KMS-11 (cell line): ENCODE measurements around the gene SCGB1D1.
"Not testable (repeated sequence)": the region's sequence is repeated elsewhere in the genome, so short reads cannot be mapped to it uniquely, and the experiment has no call there.

Source experiments
- H2AFZ ChIP-seq: fragments of 200-600 bp; sonication (generic); 2 replicates; pipeline ENCODE4 v1.6.1; 2016; ENCODE audit warnings: antibody characterized with exemption, mixed run types, low read depth
- H3K27ac ChIP-seq: fragments of 200-600 bp; sonication (generic); 2 replicates; pipeline ENCODE4 v1.6.1; 2016; ENCODE audit warnings: mild to moderate bottlenecking, mixed run types
- H3K27me3 ChIP-seq: fragments of 200-600 bp; sonication (generic); 2 replicates; pipeline ENCODE4 v1.6.1; 2017; ENCODE audit warnings: mild to moderate bottlenecking, low read depth, mixed run types, moderate library complexity; ENCODE audit not compliant: insufficient read depth
- H3K36me3 ChIP-seq: fragments of 200-600 bp; sonication (generic); 2 replicates; pipeline ENCODE4 v1.6.1; 2017; ENCODE audit warnings: mild to moderate bottlenecking, mixed run types; ENCODE audit not compliant: insufficient read depth
- H3K4me1 ChIP-seq: fragments of 200-600 bp; sonication (generic); 2 replicates; pipeline ENCODE4 v1.6.1; 2016; ENCODE audit warnings: mild to moderate bottlenecking, low read depth, mixed run types; ENCODE audit not compliant: poor library complexity, severe bottlenecking
- H3K4me2 ChIP-seq: fragments of 200-600 bp; sonication (generic); 2 replicates; pipeline ENCODE4 v1.7.0; 2016; ENCODE audit warnings: mild to moderate bottlenecking, mixed run types
- H3K4me3 ChIP-seq: fragments of 200-600 bp; sonication (generic); IDR thresholded peaks from 2 replicates; pipeline ENCODE4 v1.6.1; 2017; ENCODE audit warnings: low read depth, low read length, mixed read lengths; ENCODE audit not compliant: insufficient read depth
- H3K79me2 ChIP-seq: fragments of 200-600 bp; sonication (generic); 2 replicates; pipeline ENCODE4 v1.6.1; 2016; ENCODE audit warnings: low read depth, mixed run types; ENCODE audit not compliant: insufficient read depth
- H3K9ac ChIP-seq: fragments of 200-600 bp; sonication (generic); 2 replicates; pipeline ENCODE4 v1.6.1; 2016; ENCODE audit warnings: mild to moderate bottlenecking, mixed run types
- H4K20me1 ChIP-seq: fragments of 200-600 bp; sonication (generic); 2 replicates; pipeline ENCODE4 v1.6.1; 2016; ENCODE audit warnings: mild to moderate bottlenecking, mixed run types; ENCODE audit not compliant: insufficient read depth
- CTCF ChIP-seq: fragments of 200-600 bp; sonication (generic); conservative IDR thresholded peaks from 2 replicates; pipeline ENCODE4 v1.6.1; 2017; ENCODE audit warnings: low read depth, mild to moderate bottlenecking, antibody characterized with exemption, low read length, moderate library complexity, mixed read lengths

SCGB1D1 gene

GRCh38 chr11:62202910-62203309 is 12.9 kb downstream of the SCGB1D1 start:
- H3K27me3 ChIP-seq: no peaks in the 10 kb centered on the region
- no peak overlapping the region for H3K4me2 ChIP-seq
- no peak overlapping the region for H3K4me3 ChIP-seq
- no peak overlapping the region for H2AFZ ChIP-seq
- no peaks in the 10 kb centered on the region for H3K36me3 ChIP-seq
- TF ChIP-seq CTCF: no peak
- no peaks in the 10 kb centered on the region for H3K79me2 ChIP-seq
- H3K4me1 ChIP-seq: no peaks in the 10 kb centered on the region
- H3K27ac ChIP-seq: no peak overlapping the region
- H4K20me1 ChIP-seq: no peaks in the 10 kb centered on the region
- H3K9ac ChIP-seq: no peak overlapping the region

GRCh38 chr11:62204430-62204829 is 14.4 kb downstream of the SCGB1D1 start:
- no peaks in the 10 kb centered on the region for H3K27me3 ChIP-seq
- no peaks in the 10 kb centered on the region for H3K79me2 ChIP-seq
- H3K27ac ChIP-seq: no peak overlapping the region
- H3K9ac ChIP-seq: no peak overlapping the region
- H3K4me1 ChIP-seq: no peaks in the 10 kb centered on the region
- no peak overlapping the region for H2AFZ ChIP-seq
- no peak for TF ChIP-seq CTCF
- H3K36me3 ChIP-seq: no peaks in the 10 kb centered on the region
- H3K4me2 ChIP-seq: no peak overlapping the region
- no peaks in the 10 kb centered on the region for H4K20me1 ChIP-seq
- H3K4me3 ChIP-seq: no peak overlapping the region

- Histone ChIP-seq H2AFZ (no peak overlapping the region), H3K27me3 (no peaks in the 10 kb centered on the region), H4K20me1 (no peaks in the 10 kb centered on the region), H3K4me1 (no peaks in the 10 kb centered on the region), H3K4me3 (no peak overlapping the region), H3K79me2 (no peaks in the 10 kb centered on the region), H3K9ac (no peak overlapping the region), H3K36me3 (no peaks in the 10 kb centered on the region), H3K4me2 (no peak overlapping the region), H3K27ac (no peak overlapping the region)
- no peak for TF ChIP-seq CTCF
Measured at GRCh38 chr11:62205441-62205840, 15.4 kb downstream of the SCGB1D1 start.

GRCh38 chr11:62206276-62207066 is 16.5 kb downstream of the SCGB1D1 start:
- not testable (repeated sequence) for H3K9ac ChIP-seq, H3K79me2 ChIP-seq, H3K4me3 ChIP-seq, H3K4me2 ChIP-seq, H3K27me3 ChIP-seq, H3K27ac ChIP-seq, H2AFZ ChIP-seq, H4K20me1 ChIP-seq, H3K4me1 ChIP-seq, H3K36me3 ChIP-seq

GRCh38 chr11:62208785-62209144 is 18.7 kb downstream of the SCGB1D1 start:
- no peak overlapping the region for H3K4me2 ChIP-seq
- no peak for TF ChIP-seq CTCF

More at GRCh38 chr11:62208785-62209144, 18.7 kb downstream of the SCGB1D1 start:
- Histone ChIP-seq H4K20me1 (no peaks in the 10 kb centered on the region), H2AFZ (no peak overlapping the region), H3K4me3 (no peak overlapping the region), H3K27me3 (no peaks in the 10 kb centered on the region), H3K36me3 (no peaks in the 10 kb centered on the region), H3K27ac (no peak overlapping the region), H3K79me2 (no peaks in the 10 kb centered on the region), H3K9ac (no peak overlapping the region), H3K4me1 (no peaks in the 10 kb centered on the region)
